GM21381 (cell line): ENCODE results near the gene TXNL4A.
A peak's percentile ranks its signal among the peaks of the same experiment; 100 is the strongest.
"Not testable (repeated sequence)": the region's sequence is repeated elsewhere in the genome, so short reads cannot be mapped to it uniquely, and the experiment has no call there.

Source experiments
- ATAC-seq: cut with Tn5 transposase; IDR thresholded peaks from one replicate; pipeline ENCODE4 v1.9.1; 2021; ENCODE audit warnings: mild to moderate bottlenecking, moderate library complexity; ENCODE audit not compliant: unreplicated experiment

TXNL4A gene

DNA sequence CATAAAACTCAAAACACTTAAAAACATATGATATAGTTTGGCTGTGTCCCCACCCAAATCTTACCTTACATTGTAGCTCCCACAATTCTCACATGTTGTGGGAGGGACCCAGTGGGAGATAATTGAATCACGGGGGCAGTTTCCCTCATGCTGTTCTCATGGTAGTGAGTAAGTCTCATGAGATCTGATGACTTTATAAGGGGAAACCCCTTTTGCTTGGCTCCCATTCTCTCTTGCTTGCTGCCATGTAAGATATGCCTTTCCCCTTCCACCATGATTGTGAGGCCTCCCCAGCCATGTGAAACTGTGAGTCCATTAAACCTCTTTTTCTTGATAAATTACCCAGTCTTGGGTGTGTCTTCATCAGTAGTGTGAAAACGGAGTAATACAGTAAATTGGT lies 11.3 kb upstream of the TXNL4A start:
- not testable (repeated sequence) for ATAC-seq

DNA sequence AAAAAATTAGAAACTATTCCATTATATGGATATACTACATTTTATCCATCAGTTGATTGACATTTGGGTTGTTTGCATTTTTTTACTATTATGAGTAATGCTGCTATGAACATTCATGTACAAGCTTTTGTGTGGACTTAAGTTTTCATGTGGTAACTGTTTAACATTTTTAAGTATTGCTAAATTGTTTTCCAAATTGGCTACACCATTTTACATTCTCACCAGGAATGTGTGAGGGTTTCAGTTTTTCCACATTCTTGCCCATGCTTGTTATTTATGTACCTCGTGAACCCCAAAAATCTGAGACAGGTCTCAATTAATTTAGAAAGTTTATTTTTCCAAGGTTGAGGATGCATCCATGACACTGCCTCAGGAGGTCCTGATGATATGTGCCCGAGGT lies 3.1 kb upstream of the TXNL4A start:
- no peak for ATAC-seq

DNA sequence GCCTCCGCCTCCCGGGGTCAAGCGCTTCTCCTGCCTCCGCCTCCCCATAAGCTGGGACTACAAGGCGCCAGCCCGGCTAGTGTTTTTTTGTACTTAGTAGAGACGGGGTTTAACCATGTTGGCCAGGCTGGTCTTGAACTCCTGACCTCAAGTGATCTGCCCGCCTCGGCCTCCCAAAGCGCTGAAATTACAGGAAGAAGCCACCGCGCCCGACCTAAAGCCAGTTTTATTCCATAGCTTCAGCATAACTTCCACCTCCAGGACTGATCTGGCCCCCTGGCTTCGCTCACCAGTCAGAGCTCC lies 783 bp upstream of the TXNL4A start:
- no peak for ATAC-seq

DNA sequence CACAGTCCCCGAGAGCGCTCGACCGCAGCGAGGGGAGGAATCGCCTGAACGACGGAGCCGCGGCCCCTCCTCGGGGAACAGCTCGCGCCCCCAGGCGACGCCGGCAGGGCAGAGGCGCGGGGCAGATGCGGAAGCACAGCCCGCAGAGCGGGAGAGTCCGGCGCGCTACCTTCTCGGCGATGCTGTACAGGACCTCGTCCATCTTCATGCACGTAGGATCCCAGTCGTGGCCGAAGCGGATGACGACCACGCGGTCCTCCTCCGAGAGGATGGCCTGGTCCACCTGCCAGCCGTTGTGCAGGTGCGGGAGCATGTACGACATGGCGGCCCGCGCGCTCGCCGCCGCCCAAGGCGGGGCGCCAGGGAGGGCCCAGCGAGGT lies 302 bp downstream of the TXNL4A start:
- peak; percentile 60 for ATAC-seq

DNA sequence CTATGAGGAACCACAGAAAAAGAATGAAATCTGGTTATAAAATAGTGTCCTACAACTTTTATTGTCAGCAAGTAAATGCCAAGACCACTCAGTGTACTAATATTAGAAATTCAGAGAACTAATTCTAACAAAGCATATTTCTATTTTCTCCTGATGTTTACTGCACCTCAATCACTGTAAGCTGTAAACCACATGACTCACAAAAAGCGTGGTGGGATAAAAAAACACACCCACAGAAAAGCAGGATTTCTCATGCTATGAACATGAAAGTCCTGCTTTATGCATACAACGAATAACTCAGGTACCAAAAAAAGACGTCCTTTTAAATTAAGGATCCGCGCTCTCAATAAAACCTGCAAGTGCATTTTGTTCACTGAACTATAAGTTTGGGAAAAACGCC lies 797 bp downstream of the TXNL4A start:
- no peak for ATAC-seq

DNA sequence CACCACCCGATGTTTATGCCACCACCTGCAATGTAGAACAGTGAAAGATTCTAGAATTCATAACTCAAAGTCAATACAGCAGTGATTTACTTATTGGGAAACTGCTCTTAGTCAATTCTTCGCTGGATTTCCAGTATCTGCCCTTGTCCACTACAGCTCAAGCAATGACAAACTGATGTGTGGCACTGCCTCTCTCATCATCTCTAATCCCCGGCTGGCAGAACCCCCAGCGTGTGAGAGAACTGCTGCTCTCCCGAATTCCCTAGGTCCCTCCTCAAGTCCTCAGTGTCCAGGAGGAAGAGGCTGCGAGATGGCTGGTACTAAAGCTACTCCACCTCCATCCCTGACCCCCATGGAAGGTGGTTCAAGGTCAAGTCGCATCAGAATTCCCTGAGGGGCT lies 1.6 kb downstream of the TXNL4A start:
- no peak for ATAC-seq

DNA sequence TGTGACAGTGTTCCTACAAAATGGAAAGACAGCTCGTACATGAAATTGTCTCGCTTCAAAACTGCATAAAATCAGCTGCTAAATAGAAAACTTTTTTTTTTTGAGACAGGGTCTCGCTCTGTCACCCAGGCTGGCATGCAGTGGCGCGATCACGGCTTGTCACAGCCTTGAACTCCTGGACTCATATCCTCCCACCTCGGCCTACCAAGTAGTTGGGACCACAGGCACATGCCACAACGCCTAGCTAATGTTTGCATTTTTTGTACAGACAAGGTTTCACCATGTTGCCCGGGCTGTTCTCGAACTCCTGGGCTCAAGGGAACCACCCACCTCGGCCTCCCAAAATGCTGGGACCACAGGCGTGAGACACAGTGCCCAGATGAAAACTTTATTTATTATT lies 3.2 kb downstream of the TXNL4A start:
- no peak for ATAC-seq

DNA sequence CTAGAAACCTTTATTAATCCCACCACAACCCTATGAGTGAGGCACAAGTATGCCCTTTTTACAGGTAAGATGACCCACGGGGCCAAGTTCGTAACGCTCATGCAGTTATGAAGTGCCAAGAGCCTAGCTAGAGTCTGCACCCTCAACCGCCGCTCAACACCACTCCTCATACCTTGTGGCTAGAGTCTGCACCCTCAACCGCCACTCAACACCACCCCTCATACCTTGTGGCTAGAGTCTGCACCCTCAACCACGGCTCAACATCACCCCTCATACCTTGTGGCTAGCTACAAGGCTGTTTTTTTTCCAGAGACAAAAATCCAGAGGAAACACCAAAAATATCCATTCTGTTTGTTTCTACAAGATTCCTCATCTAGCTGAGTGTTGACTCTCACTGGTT lies 4.6 kb downstream of the TXNL4A start:
- no peak for ATAC-seq

DNA sequence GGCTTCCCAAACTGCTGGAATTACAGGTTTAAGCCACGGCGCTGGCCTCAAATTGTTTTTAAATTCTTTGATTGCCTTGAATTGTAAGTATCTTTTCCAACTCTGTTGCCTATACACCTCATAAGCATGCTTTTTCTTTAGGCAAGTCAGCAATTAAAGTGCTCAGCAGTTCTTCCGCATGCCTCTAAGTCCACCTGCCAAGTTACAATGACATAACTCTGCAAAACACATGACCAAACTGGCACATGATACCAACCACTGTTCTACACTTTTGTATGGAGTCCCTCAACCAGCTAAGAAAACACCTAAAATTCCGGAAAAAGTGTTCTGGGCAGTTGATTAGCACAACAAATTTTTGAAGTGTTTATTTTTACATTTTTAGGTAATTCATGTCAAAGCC lies 5.1 kb downstream of the TXNL4A start:
- ATAC-seq: no peak

DNA sequence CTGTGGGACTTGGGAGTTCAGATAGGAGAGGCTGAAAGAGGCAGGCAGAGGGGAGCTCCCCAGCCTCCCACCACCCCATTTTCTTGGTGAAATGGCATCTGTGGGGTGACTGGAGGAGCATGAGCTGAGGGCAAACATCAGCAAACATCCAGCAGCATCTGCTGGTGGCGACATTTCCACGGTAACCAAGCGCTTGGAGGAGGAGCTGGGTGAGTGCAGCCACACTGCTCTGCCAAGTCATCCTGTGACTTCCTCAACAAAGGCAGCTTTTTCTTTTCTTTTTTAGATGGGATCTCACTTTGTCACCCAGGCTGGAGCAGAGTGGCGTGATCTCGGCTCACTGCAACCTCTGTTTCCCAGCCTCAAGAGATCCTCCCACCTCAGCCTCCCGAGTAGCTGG lies 5.6 kb downstream of the TXNL4A start:
- no peak for ATAC-seq

DNA sequence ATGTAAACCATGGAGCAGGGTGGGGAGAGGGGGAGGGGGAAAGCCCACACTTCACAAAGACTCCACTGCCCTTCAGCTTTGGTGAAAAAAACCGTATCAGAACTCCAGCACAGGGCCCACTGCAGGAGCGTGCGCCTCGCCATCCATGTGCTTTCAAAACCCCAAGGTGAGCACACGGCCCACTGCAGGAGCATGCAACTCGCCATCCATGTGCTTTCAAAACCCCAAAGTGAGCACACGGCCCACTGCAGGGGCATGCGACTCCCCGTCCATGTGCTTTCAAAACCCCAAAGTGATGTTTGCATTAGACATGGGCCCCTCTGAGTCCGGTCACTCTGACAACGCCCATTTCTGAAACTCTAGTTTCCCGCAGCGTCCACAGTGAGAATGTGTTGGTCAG lies 7.8 kb downstream of the TXNL4A start:
- no peak for ATAC-seq

DNA sequence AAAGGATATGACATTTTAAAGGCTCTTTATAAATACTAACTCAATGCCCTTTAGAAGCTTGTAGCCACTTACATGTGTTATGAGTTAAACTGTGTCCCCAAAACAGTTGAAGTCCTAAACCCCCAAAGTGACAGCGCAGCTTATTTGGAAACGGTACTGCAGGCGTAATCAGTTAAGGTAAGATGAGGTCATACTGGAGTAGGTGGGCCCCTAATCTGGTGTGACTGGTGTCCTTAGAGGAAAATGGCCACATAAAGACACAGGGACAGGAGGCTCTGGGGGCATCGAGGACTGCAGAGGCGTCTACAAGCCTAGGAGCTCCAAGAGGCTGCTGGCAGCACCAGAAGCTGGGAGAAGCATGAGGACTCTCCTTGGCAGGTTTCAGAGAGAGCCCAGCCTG lies 8.5 kb downstream of the TXNL4A start:
- ATAC-seq: no peak

DNA sequence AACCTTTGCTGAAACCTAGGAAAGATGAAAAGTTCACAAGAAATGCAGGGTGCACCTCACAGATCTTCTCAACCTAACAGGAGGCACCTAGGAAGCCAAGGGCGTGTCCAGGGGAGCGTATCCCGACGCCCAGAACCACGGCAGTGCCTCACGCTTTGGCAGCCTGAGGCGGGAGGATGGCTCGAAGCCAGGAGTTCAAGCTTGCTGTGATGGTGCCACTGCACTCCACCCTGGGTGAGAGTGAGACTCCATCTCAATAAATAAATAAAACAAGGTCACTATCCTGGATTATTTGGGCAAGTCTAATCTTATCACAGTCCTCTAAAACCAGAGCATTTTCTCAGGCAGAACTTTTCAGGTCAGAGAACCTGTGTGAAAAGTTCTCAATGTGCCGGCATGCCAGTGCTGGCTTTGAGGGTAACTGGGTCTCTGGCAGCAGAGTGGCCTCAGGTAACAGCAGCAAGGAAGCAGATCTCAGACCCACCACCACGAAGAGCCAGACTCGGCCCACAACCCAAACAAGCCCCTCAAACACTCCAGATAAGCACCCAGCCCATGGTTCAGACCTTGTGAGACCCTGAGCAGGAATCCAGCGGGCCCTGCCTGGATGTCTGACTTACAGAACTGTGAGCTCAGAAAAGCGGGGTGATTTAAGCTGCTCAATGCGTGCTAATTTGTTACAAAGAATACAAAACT lies 12.2 kb downstream of the TXNL4A start:
- ATAC-seq: no peak

DNA sequence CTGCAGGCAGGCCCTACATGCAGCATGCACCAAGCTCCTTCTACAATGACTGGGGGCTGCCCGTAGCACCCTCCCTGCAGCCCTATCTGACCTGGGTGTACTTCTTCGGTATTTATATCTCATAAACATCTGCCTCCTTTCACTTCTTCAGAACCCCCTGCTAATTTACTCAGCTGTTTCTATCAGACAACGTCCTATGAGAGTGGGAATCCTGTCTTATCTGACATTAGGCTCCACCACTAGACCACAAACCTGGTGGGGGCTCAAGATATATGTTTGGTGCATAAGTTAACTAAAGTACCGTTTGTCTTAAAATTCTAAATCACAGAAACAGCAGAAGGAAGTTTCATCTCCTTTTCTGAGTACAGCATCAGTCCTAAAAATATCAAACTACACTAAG lies 13.3 kb downstream of the TXNL4A start:
- no peak for ATAC-seq

DNA sequence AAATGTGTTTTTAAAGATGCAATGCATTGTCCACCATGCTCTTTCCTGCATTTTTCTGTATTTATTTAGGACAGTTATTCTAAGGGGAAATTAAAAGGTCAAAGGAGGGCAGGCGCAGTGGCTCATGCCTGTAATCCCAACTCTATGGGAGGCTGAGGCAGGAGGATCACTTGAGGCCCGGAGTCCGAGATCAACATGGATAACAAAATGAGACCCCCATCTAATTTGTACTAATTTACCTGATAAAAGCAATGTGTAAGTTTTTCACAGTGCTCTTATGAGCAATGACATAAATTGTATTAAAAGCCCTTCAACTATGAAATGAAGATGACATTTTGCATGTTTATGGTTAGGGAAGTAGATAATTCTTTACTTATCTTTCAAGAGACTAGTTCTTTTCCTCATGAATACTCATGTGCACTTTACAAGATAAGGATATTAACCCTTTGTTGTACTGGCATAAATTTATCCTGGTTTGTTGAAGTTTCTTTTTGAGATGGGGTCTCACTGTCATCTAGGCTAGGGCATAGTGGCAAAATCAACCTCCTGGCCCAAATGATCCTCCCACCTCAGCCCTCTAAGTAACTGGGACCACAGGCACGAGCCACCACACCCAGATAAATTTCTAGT lies 14.2 kb downstream of the TXNL4A start:
- no peak for ATAC-seq

DNA sequence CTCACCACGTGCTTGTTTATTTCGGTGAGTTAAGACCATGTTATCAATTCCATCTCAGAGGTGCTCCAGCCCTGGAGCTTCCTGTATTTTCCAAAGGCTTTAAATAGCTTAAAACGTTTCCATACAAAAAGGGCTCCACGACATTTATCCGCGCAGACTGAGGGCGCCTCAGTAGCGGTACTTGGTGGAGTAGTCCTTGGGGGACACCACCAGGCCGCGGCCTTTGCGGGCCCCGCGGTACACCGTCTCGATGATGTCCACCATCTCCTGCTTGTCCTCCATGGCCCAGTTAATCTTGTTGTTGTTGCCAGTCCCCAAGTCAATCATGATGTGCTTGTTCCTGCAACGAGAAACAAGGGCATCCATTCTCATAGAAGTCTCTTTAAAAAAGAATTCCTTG lies 14.8 kb downstream of the TXNL4A start:
- no peak for ATAC-seq

DNA sequence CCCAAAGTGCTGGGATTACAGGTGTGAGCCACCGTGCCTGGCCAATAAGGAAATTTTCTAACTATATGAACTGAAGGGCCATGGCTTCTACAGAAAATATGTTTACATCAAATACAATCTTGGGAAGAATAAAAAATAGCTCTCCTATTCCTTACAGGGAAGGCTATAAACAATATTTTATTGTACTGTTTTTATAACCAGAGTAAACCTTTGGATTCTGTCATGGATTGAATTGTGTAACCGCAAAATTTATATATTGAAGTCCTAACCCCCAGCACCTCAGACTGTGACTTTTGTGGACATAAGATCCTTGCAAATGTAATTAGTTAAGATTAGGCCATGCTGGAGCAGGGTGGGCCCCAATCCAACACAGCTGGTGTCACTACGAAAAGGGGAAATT lies 15.6 kb downstream of the TXNL4A start:
- ATAC-seq: no peak

DNA sequence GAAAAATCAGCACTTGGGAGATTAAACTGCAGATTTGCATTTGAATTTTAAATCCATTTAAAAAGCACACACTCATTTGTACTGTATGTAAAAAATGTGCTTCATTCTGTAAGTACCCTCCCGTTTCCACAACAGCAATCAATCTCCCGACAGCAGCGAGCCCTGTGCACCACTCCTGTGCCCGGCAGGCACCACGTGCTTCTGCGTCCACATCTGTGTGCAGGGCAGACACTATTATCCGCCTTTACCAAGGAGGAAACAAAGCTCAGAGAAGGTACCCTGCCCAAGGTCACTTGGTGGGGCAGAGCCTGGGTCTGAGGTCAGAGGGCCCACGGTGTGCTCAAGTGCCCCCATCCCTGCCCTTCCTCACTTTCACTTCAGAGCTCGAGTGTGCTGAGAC lies 16.4 kb downstream of the TXNL4A start:
- ATAC-seq: no peak

DNA sequence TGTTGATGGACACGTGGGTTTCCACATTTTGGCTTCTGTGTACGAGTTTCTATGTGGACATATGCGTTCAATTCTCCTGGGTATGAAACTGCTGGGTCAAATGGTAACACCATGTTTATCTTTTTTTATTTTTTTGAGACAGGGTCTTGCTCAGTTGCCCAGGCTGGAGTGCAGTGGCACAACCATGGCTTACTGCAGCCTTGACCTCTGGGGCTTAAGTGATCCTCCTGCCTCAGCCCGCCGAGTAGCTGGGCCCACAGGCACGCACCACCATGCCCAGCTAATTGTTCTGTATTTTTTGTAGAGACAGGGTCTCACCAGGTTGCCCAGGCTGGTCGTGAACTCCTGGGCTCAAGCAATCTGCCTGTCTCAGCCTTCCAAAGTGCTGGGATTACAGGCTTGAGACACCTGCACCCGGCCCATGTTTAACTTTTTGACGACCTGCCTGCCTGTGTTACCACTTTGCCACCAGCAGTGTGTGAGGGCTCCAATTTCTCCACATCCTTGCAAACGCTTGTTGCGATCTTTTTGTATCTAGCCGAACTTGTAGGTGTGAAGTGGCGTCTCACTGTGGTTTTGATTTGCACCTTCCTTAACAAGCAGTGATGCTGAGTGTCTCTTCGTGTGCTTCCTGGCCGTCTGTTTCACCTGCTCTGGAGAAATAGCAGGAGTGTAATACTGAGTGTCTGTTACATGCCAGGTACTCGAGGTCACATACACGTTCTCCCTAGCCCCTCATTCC lies 17.0 kb downstream of the TXNL4A start:
- ATAC-seq: no peak

DNA sequence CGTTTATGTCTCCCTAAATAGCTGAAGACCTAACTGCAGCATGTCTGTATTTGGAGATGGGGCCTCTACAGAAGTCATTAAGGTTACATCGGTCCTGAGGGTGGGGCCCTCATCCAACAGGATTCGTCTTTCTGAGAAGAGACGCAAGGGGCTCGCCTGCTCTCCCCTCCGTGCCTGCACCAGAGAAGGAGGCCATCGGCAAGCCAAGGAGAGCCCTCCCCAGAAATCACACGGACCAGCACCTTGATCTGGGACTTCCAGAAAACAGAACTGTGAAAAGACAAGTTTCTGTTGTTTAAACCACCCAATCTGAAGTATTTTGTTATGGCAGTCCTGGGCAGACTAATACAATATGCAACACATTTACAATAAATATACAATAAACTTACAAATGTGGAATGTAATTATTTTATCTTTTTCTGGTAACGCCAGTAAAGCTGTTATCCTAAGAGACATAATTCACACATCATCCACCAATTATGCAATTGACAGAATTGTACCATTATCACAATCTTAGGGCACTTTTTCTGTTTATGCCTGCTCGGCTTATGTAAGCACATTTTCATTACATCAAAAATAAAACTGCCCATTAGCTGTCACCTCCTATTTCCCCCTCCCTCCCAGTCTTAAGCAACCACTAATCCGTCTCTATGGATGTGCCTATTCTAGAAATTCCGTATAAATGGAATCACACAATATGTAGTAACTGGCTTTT lies 17.8 kb downstream of the TXNL4A start:
- ATAC-seq: no peak

DNA sequence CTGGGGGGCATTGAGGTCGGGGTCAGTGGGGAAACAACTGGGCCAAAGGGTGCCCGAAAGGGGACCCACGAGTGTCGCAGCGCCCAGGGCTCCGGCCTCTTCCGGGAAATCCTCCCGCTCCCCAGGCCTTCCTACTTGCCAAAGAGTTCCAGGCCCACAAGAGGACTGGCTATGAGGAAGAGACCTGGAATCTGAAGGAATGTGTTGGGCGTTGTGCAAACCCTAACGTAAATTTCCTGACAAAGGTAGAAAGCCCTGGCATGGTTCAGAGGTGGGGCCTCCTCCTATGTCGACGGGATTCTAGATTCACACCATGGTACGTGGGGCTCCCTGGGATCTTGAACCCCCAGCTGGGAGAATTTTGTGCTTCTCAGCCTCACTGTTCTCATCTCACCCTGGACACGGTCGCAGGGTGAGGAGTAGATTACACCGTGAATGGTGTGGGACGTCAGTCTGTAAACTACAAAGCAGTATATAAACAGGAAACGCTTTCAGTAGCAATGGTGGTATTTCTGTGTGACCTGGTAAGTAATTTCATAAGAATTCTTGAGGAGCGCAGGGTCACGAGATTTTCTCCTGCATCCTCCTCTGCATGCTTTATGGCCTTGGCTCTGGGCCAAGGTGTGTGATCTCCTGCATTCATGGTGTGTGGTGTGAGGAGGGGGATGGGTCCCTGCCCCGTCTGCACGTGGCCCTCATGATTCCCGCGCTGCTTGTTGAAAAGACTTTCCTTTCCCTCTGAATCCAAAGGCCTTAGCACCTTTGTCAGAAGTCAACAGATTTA lies 23.1 kb downstream of the TXNL4A start:
- no peak for ATAC-seq
